M059J (cell line): ENCODE measurements around the gene AIFM2. TPM values are rescaled to one million over a fixed set of nuclear protein-coding genes. Genes with fewer than 3 reads are reported as not detected.
A peak's percentile ranks its signal among the peaks of the same experiment; 100 is the strongest.

Experiments used
- DNase-seq: peaks from one replicate; pipeline ENCODE4 v3.0.0-alpha.2; 2012; ENCODE audit warnings: low read depth
- total RNA-seq: library from RNA; depleted of rRNA; stranded (reverse); fragments of >200 nt; shearing (Covaris generic); gene quantifications from 2 replicates; pipeline ENCODE4 v1.2.3, GENCODE V29; 2014

The AIFM2 gene
- total RNA-seq, 1 experiment from 2014 or later = 8.0 TPM

GRCh38 chr10:70146489-70147258, 14.0 kb upstream of the AIFM2 start, which contains the start of gene TYSND1:
TSS of gene TYSND1 (minus strand) at chr10:70146700. CDS start at chr10:70146586, 114 bp downstream.
- peak; percentile 98 for DNase-seq

- peak; percentile 59 for DNase-seq
These were observed 13.3 kb upstream of the AIFM2 start for GRCh38 chr10:70145666-70146488.

DNA sequence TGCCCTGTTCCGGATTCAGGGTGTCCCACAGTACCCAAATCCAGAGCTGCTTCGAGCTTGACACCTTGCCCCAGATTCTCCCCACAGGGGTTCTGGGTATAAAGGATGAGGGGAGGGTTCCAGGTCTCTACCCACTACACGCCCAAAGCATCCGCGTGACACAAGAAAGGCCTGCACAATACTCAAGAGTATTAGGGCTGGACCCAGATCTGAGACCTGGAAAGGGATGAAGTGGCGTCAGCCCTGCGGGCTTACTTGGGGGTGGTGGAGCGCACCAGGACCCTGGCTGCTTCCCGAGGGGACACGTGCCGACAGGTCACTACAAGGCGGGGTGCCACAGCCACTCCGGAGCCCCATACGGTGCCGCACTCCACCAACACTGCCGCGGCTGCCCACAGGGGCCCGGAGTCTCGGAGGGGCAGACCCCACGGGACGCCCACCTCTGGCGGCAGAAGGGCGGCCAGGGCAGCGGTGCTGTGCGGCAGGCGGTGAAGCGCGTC, 12.6 kb upstream of the AIFM2 start:
- no peak for DNase-seq

DNA sequence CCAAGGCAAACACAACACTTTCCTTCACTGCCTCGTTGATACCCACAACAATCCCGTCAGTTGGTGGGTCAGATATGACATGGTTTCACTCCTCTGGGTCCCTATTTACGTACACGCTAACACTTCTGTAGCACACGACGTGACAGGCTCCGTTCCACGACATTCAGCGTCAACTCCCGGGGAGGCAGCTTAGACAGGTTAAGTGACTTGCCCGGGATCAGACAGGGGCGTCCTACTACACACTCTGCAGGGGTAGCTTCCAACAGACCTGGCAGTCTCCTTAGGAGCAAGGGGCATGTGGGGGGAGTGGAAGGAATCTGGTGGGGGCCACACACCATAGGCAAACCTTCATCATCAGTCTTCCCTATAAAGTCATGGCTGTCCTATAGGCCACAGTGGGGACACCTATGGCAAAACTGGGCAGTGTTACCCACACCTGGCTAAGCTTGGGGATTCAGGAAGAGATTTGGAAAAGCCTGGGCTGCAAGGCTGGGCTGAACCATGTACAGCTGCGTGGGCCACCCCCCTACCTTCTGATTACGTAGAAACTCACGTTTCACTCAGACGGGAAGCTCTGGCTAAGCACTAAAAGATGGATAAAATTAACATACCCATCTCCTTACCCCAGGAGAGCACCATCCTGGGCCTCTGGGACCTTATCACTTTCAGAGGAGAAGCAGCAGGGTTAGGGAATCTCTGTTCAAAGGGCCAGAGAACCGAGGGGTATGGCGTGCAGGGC, 11.9 kb upstream of the AIFM2 start:
- no peak for DNase-seq

DNA sequence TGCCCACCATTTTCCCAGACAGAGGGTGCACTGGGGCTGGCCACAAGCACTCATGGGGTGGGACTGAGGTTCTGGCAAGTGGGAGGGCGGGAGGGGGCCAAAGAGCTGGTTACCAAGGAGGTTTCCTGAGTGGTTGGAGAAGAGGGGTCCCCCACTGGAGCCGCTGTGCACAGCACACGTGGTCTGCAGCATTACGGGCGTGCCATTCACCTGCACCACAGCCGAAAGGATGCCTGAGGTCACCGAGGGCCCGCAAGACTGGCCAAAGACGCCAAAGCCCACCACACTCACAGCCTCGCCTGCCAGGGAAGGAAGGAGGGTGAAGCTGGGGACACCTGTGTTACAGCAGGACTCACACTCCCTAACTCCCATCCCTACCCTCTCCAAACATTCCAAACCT, 9.9 kb upstream of the AIFM2 start:
- DNase-seq = no peak

DNA sequence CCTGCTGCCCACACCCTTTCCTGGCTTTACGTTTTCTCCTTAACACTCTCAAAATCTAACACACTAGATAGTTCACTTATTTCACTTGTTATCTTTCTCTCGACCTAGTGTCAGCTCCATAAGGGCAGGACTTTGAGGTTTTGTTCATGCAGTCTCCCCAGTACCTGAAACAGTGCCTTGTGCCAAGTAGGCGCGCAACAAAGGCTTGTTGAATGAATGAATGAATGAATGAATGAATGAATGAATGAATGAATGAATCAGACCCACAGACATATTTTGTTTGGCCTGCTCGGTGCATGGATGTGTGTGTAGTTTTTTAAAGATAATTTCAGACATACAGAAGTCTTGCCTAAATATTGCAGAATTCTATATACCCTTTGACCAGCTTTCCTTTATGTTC, 7.7 kb upstream of the AIFM2 start:
- no peak for DNase-seq

- no peak for DNase-seq
These were observed 7.3 kb upstream of the AIFM2 start for GRCh38 chr10:70139997-70140250.

GRCh38 chr10:70139151-70139996, 6.7 kb upstream of the AIFM2 start:
- DNase-seq = no peak

- DNase-seq = no peak
These were observed 5.6 kb upstream of the AIFM2 start for GRCh38 chr10:70137927-70138883.

- DNase-seq = no peak
These were observed 4.5 kb upstream of the AIFM2 start for GRCh38 chr10:70137135-70137534.

DNA sequence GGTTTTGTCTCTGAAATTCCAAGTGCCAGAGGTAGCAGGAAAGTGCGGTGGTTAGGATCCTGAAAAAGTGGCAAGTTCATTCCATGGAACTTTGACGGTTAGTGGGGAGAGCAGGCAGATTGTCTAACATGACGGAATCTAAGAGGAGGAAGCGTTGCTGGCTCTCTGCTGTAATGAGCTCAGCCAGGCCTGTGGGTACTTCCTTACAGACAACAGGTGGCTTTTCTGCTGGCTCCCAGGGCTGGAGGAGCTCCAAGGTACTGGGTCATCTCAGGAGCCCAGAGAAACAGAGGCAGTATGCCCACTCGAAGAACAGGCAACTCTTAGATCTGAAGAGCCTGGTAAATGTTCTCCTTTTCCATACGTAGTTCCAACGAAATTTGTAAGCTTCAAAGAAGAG, 3.1 kb upstream of the AIFM2 start:
- DNase-seq = no peak

DNA sequence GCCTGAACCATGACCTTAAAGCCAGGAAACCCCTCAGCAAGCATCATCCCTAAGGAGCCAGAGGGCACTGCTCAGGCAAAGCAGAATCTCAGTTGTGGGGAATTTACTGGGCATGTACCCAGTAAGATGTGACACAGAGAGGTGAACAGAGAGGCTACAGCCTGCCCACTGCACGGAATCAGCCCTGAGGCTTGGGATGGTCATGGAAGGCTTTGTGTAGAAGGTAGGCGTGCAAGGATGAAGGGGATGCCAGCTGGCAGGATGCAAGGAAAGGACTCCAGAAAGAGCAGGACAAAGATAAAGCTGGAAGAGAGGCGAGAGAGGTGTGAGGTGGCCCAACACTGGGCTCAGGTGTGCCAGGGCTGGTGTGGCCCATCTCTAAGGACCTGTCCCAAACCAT, 2.4 kb upstream of the AIFM2 start:
- no peak for DNase-seq

GRCh38 chr10:70131560-70131937, 1.1 kb downstream of the AIFM2 start:
- DNase-seq = no peak

- peak; percentile 33 for DNase-seq
These were observed 1.6 kb downstream of the AIFM2 start for GRCh38 chr10:70130878-70131559.

DNA sequence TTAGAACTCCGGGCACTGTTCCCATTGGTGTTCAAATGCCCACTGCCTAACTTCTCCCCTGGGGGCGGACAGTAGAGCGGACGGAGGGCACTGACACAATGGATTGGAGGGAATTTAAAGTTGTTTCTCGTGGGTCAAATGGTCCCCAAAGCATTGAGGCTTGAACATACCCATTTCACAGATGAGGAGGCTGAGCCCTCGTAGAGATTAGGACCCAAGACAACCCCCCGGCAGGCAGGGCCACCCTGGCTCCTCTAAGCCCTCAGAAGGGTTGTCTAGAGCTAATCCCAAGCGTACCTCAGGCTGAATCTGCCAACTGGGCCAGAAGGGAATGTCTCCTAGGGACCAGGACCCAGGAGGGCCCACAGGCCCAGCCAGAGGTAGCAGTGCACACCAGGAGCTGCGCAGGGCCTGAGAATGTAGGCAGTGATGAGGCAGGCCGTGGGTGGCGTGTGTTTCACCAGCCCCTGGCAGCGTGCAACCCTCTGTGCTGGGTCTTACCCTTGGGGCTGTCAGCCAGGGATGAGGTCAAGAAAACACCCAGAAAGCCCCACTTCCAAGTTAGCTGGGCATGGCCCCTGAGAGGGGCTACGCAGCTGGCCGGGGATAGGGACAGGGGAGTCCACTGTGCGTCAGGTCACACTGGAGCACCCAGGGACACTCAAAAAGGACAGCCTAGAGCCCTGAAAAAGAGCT, 5.8 kb downstream of the AIFM2 start:
- DNase-seq = no peak

GRCh38 chr10:70125918-70126552, 6.6 kb downstream of the AIFM2 start:
- no peak for DNase-seq

DNA sequence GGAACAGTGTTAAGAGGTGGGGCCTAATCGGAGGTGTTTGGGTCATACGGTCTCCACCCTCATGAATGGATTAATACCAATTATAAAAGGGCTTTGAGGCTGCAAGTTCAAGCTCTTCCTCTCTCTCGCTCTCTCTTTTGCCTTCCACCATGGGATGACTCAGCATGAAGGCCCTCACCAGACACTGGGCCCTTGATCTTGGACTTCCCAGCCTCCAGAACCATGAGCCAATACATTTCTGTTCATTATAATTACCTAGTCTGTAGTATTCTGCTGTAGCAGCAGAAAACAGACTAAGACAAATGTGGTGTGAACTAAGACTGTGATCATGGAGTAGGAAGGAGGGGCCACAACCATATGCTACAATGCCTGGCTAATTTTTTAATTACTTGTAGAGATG, 7.7 kb downstream of the AIFM2 start:
- DNase-seq = no peak

DNA sequence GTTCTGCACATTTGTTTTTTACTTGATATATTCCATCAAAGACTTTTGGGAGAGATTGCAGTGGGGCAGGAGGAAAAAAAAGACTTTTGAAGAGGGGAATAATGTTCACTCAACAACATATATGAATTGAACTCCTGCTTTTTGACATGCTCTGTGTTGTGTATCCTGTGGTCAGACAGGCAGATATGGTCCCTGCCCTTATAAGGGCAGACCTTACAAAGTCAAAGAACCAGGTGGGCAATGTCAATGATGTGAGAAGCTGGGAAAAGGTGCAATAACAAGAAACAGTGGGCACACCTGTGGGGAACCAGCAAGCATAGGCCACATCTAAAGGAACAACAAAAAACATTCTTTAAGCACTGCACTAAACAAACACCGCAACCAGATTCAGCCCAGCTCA, 8.2 kb downstream of the AIFM2 start:
- DNase-seq = no peak

GRCh38 chr10:70123817-70124216, 8.8 kb downstream of the AIFM2 start:
- DNase-seq = no peak
